22Rv1 (cell line): ENCODE measurements around the gene GRM7.

Experiments
- ZFX ChIP-seq: fragments of 450-650 bp; IDR thresholded peaks from 2 replicates; pipeline ENCODE4 v1.6.1; 2017; ENCODE audit warnings: antibody characterized with exemption, borderline replicate concordance
- TF ChIP-seq, protein P1 (sequence below): fragments of 450-650 bp; IDR thresholded peaks from 2 replicates; pipeline ENCODE4 v1.5.1; 2017; ENCODE audit warnings: mild to moderate bottlenecking

DNA sequence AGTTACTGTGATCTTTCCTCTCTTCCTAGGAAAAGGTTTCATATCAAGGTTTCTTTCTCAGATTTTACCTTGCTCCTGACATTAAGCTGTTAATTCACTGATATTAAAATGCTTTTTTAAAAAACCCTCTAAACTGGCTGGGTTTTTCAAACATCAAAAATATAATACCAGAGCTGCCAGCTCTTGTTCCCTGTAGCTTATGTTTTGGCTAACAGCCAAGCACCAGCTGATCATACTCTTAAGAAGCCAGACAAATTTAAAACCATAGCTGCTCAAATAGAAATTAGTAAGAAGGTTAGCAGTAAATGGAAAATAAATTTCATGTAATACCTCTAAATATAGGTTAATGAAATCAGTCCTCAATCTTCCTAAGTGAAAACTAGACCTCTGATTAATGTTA, 657.5 kb downstream of the GRM7 start:
- TF ChIP-seq, protein P1, sequence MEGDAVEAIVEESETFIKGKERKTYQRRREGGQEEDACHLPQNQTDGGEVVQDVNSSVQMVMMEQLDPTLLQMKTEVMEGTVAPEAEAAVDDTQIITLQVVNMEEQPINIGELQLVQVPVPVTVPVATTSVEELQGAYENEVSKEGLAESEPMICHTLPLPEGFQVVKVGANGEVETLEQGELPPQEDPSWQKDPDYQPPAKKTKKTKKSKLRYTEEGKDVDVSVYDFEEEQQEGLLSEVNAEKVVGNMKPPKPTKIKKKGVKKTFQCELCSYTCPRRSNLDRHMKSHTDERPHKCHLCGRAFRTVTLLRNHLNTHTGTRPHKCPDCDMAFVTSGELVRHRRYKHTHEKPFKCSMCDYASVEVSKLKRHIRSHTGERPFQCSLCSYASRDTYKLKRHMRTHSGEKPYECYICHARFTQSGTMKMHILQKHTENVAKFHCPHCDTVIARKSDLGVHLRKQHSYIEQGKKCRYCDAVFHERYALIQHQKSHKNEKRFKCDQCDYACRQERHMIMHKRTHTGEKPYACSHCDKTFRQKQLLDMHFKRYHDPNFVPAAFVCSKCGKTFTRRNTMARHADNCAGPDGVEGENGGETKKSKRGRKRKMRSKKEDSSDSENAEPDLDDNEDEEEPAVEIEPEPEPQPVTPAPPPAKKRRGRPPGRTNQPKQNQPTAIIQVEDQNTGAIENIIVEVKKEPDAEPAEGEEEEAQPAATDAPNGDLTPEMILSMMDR = no peak
- no peak for TF ChIP-seq ZFX
